Smooth muscle cell (in vitro differentiated cells): ENCODE results near the gene ENO2. TPM values are rescaled to one million over a fixed set of nuclear protein-coding genes. Genes with fewer than 3 reads are reported as not detected.
"Not testable (repeated sequence)": the region's sequence is repeated elsewhere in the genome, so short reads cannot be mapped to it uniquely, and the experiment has no call there.

Experiments used
- DNase-seq: peaks from one replicate; lab custom pipeline; 2025; ENCODE audit not compliant: unreplicated experiment; lab: John Stamatoyannopoulos, UW
- H2AFZ ChIP-seq: fragments of 200-600 bp; sonication (generic); 2 replicates; pipeline ENCODE4 v1.6.0; 2016; ENCODE audit warnings: antibody characterized with exemption, low read depth, mild to moderate bottlenecking
- H3F3A ChIP-seq: fragments of 200-600 bp; sonication (generic); 2 replicates; pipeline ENCODE4 v1.6.0; 2017; ENCODE audit warnings: antibody characterized with exemption, low read depth
- H3K27ac ChIP-seq: fragments of 200-600 bp; sonication (generic); 2 replicates; pipeline ENCODE4 v1.5.1; 2016; ENCODE audit warnings: low read depth, mild to moderate bottlenecking
- H3K27me3 ChIP-seq: fragments of 200-600 bp; sonication (generic); 2 replicates; pipeline ENCODE4 v1.6.1; 2016; ENCODE audit warnings: low read depth, mild to moderate bottlenecking
- H3K36me3 ChIP-seq: fragments of 200-600 bp; sonication (generic); 2 replicates; pipeline ENCODE4 v1.5.1; 2016; ENCODE audit warnings: low read depth
- H3K4me1 ChIP-seq: fragments of 200-600 bp; sonication (generic); 2 replicates; pipeline ENCODE4 v1.5.1; 2016; ENCODE audit warnings: low read depth
- H3K4me2 ChIP-seq: fragments of 200-600 bp; sonication (generic); 2 replicates; pipeline ENCODE4 v1.6.0; 2016; ENCODE audit warnings: mild to moderate bottlenecking
- H3K4me3 ChIP-seq: fragments of 200-600 bp; sonication (generic); 2 replicates; pipeline ENCODE4 v1.5.1; 2016; ENCODE audit warnings: mild to moderate bottlenecking
- H3K79me2 ChIP-seq: fragments of 200-600 bp; sonication (generic); 2 replicates; pipeline ENCODE4 v1.6.0; 2016; ENCODE audit warnings: low read depth, mild to moderate bottlenecking
- H3K9ac ChIP-seq: fragments of 200-600 bp; sonication (generic); 2 replicates; pipeline ENCODE4 v1.6.0; 2016; ENCODE audit warnings: low read depth
- H3K9me3 ChIP-seq: fragments of 200-600 bp; sonication (generic); replicated peaks from 2 replicates; pipeline ENCODE4 v1.5.1; 2016; ENCODE audit warnings: low read depth
- H4K20me1 ChIP-seq: fragments of 200-600 bp; sonication (generic); 2 replicates; pipeline ENCODE4 v1.6.0; 2016; ENCODE audit warnings: low read depth
- CTCF ChIP-seq: fragments of 200-600 bp; sonication (generic); IDR thresholded peaks from 2 replicates; pipeline ENCODE4 v1.5.1; 2017; ENCODE audit warnings: borderline replicate concordance, mild to moderate bottlenecking, antibody characterized with exemption; ENCODE audit not compliant: insufficient read depth, poor library complexity, severe bottlenecking
- WGBS: methylation state at CpG from one replicate; pipeline ENCODE4 v1.1.7; 2016; ENCODE audit warnings: low lambda C conversion rate; 5-methylcytosine and 5-hydroxymethylcytosine counted together
- polyA plus RNA-seq: library from polyadenylated mRNA; unstranded; fragments of >200 nt; fragmentation: Nextera tagmentation; extraction: Ambion mirVana; gene quantifications from 2 replicates; pipeline ENCODE4 v1.2.1, GENCODE V29; 2016
- total RNA-seq: library from RNA; depleted of rRNA; stranded (reverse); fragments of >200 nt; gene quantifications from 2 replicates; pipeline ENCODE4 v1.2.3, GENCODE V29; 2014

Gene ENO2
- total and polyA plus RNA-seq, 2 experiments from 2014 or later = 52.5 to 105 TPM

- DNase-seq = peak; percentile 68
- H3K79me2 ChIP-seq = peaks cover 20% of the 10 kb centered on the region
- 2% methylated on average over 59 of the region's 86 CpGs for WGBS
- H3K27me3 ChIP-seq = no peaks in the 10 kb centered on the region
- peaks cover 47% of the 10 kb centered on the region for H4K20me1 ChIP-seq
- peak within 1 kb of the TSS; percentile 94 for H3K9ac ChIP-seq
- peak; percentile 12 for TF ChIP-seq CTCF
- H3K4me2 ChIP-seq = peak within 1 kb of the TSS; percentile 97
- H3F3A ChIP-seq = peaks cover 58% of the 10 kb centered on the region
- H3K36me3 ChIP-seq = no peaks in the 10 kb centered on the region
- peak within 1 kb of the TSS; percentile 99 for H3K4me3 ChIP-seq
- H3K9me3 ChIP-seq = no peaks in the 10 kb centered on the region
- H3K4me1 ChIP-seq = peaks cover 8% of the 10 kb centered on the region
- peak within 1 kb of the TSS; percentile 76 for H3K27ac ChIP-seq
- H2AFZ ChIP-seq = peak within 1 kb of the TSS; percentile 72
Observed at GRCh38 chr12:6867413-6868210, 46.8 kb upstream of the ENO2 start, which contains the start of gene TPI1. TSS of gene TPI1 (plus strand) at chr12:6867531. CDS start at chr12:6867567, 36 bp downstream.

GRCh38 chr12:6868211-6869048 lies 46.0 kb upstream of the ENO2 start:
- Histone ChIP-seq H3K9me3 (no peaks in the 10 kb centered on the region), H3K27ac (peak overlapping the region; percentile 76), H3K4me2 (peak overlapping the region; percentile 97), H3K27me3 (no peaks in the 10 kb centered on the region), H3K4me1 (peaks cover 8% of the 10 kb centered on the region), H3K36me3 (no peaks in the 10 kb centered on the region), H4K20me1 (peaks cover 47% of the 10 kb centered on the region), H3K79me2 (peaks cover 20% of the 10 kb centered on the region), H2AFZ (no peak overlapping the region), H3K9ac (peak overlapping the region; percentile 94), H3K4me3 (peak overlapping the region; percentile 99), H3F3A (peaks cover 53% of the 10 kb centered on the region)
- 5% methylated on average over 22 of the region's 22 CpGs for WGBS
- TF ChIP-seq CTCF = no peak
- no peak for DNase-seq

GRCh38 chr12:6869049-6870021 lies 45.0 kb upstream of the ENO2 start:
- DNase-seq = peak; percentile 19
- Histone ChIP-seq H3K27me3 (no peaks in the 10 kb centered on the region), H3K4me1 (peaks cover 8% of the 10 kb centered on the region), H3F3A (peaks cover 50% of the 10 kb centered on the region), H4K20me1 (peaks cover 47% of the 10 kb centered on the region), H3K27ac (peak overlapping the region; percentile 76), H3K36me3 (no peaks in the 10 kb centered on the region), H3K4me3 (peak overlapping the region; percentile 99), H3K9me3 (no peaks in the 10 kb centered on the region), H3K4me2 (peak overlapping the region; percentile 97), H3K9ac (no peak overlapping the region), H2AFZ (no peak overlapping the region), H3K79me2 (peaks cover 20% of the 10 kb centered on the region)
- peak; percentile 93 for TF ChIP-seq CTCF
- WGBS = 44% methylated on average over 12 of the region's 12 CpGs

- peaks cover 44% of the 10 kb centered on the region for H3F3A ChIP-seq
- peaks cover 20% of the 10 kb centered on the region for H3K79me2 ChIP-seq
- H3K4me1 ChIP-seq, H3K27me3 ChIP-seq, H3K36me3 ChIP-seq, DNase-seq, H3K4me3 ChIP-seq, H3K9me3 ChIP-seq, H3K27ac ChIP-seq, H2AFZ ChIP-seq, H3K4me2 ChIP-seq, H3K9ac ChIP-seq: not testable (repeated sequence)
- 94% methylated on average over 4 of the region's 4 CpGs for WGBS
- H4K20me1 ChIP-seq = peaks cover 47% of the 10 kb centered on the region
Observed at GRCh38 chr12:6870304-6870703, 44.1 kb upstream of the ENO2 start.
